Osteocyte (in vitro differentiated cells): ENCODE results near the gene ICOS. TPM values are rescaled to one million over a fixed set of nuclear protein-coding genes. Genes with fewer than 3 reads are reported as not detected.

Source experiments
- DNase-seq: peaks from one replicate; pipeline ENCODE4 v3.0.0; 2021; ENCODE audit warnings: mixed read lengths; ENCODE audit not compliant: unreplicated experiment; ENCODE audit errors: extremely low spot score
- H3K27ac Mint-ChIP-seq: one replicate; pipeline ENCODE4 v1.8.0; 2021; ENCODE audit warnings: mild to moderate bottlenecking, mixed read lengths; ENCODE audit not compliant: unreplicated experiment
- H3K27me3 Mint-ChIP-seq: one replicate; pipeline ENCODE4 v1.8.0; 2021; ENCODE audit warnings: mixed read lengths; ENCODE audit not compliant: unreplicated experiment
- H3K36me3 Mint-ChIP-seq: one replicate; pipeline ENCODE4 v1.8.0; 2021; ENCODE audit warnings: mixed read lengths; ENCODE audit not compliant: unreplicated experiment
- H3K4me1 Mint-ChIP-seq: one replicate; pipeline ENCODE4 v1.8.0; 2021; ENCODE audit warnings: mixed read lengths; ENCODE audit not compliant: unreplicated experiment
- H3K4me3 Mint-ChIP-seq: one replicate; pipeline ENCODE4 v1.8.0; 2021; ENCODE audit warnings: mild to moderate bottlenecking, moderate library complexity, mixed read lengths; ENCODE audit not compliant: unreplicated experiment
- H3K9me3 Mint-ChIP-seq: one replicate; pipeline ENCODE4 v1.8.0; 2021; ENCODE audit warnings: mixed read lengths; ENCODE audit not compliant: unreplicated experiment
- CTCF ChIP-seq: fragments of 200-600 bp; sonication (generic); IDR thresholded peaks from 2 replicates; pipeline ENCODE4 v1.5.0; 2021; ENCODE audit warnings: antibody characterized with exemption, mild to moderate bottlenecking, moderate library complexity
- total RNA-seq: library from RNA; stranded (reverse); gene quantifications from 2 replicates; pipeline ENCODE4 v1.2.1, GENCODE V29; 2021

The ICOS gene
- total RNA-seq, 1 donor from 2014 or later = not detected

DNA sequence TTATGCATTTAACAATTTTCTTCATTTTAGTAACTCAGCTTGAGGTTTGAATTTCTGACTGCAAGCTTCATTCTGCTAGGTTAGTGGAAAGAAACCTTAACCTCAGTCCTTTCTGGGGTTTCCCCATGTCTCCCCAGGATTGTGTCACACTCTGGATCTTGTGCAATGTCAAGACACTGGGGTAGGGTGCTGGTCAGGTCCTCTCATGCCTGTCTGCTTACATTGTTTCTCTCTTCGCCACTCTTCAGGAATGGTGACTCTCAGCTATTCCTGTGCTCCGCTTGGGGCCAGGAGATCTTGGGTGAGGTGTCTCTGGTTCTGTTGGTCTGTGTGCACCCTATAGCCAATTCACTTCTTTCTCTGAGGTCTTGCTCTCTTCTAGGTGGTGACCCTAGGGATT, 45.1 kb upstream of the ICOS start:
- no peak for TF ChIP-seq CTCF
- Mint-ChIP-seq H3K4me1 (peaks cover 11% of the 10 kb centered on the region), H3K36me3 (no peaks in the 10 kb centered on the region), H3K27me3 (no peaks in the 10 kb centered on the region), H3K27ac (no peak overlapping the region), H3K4me3 (no peak overlapping the region), H3K9me3 (peaks cover 8% of the 10 kb centered on the region)
- no peak for DNase-seq

GRCh38 chr2:203892207-203892606, 44.4 kb upstream of the ICOS start:
- DNase-seq = no peak
- no peak for TF ChIP-seq CTCF
- Mint-ChIP-seq H3K4me3 (no peak overlapping the region), H3K36me3 (no peaks in the 10 kb centered on the region), H3K4me1 (peaks cover 10% of the 10 kb centered on the region), H3K9me3 (peaks cover 8% of the 10 kb centered on the region), H3K27ac (no peak overlapping the region), H3K27me3 (peaks cover 5% of the 10 kb centered on the region)

DNA sequence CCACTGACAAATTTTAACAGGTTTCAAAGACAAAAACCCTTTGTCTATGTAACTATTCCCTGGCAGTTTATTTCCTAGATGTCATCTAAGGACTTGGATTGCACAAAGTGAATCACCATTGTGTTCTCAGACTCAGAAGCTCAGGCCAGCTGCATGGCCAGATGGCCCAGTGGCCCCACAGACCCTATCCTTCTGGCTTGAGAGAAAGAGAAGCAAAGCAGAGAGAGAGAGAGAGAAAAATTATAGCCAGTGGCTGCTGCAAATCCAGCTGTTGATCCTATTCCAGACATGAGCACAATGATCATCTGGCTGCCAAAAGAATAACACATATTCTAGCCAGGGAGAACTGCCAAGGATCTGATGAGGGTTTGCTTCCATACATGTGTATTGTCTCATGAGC, 43.2 kb upstream of the ICOS start:
- Mint-ChIP-seq H3K36me3 (no peaks in the 10 kb centered on the region), H3K9me3 (peaks cover 8% of the 10 kb centered on the region), H3K27ac (no peak overlapping the region), H3K4me1 (peaks cover 6% of the 10 kb centered on the region), H3K4me3 (no peak overlapping the region), H3K27me3 (peaks cover 8% of the 10 kb centered on the region)
- DNase-seq = no peak
- TF ChIP-seq CTCF = no peak

GRCh38 chr2:203893840-203894239, 42.7 kb upstream of the ICOS start:
- Mint-ChIP-seq H3K9me3 (peaks cover 8% of the 10 kb centered on the region), H3K4me3 (no peak overlapping the region), H3K27me3 (peaks cover 10% of the 10 kb centered on the region), H3K27ac (no peak overlapping the region), H3K4me1 (peaks cover 6% of the 10 kb centered on the region), H3K36me3 (no peaks in the 10 kb centered on the region)
- no peak for TF ChIP-seq CTCF
- no peak for DNase-seq

DNA sequence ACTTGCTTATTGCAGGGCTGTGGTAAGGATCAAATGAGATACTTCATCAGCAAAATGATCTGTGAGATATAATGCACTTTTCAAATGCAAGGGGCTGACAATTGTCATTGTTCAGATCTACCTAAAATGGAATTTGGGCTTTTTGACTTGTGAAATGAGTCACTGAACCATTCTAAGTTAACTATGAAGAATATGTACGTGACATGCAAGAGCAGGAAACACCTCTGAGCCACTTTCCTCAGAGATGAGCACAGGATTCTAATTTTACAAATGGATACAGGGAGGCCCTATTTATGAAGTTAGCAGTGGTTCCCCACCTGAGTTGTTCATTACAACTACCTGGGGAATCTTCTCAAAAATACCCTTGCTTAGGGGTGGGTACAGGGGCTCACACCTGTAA, 42.3 kb upstream of the ICOS start:
- DNase-seq = no peak
- H3K4me1 Mint-ChIP-seq = peaks cover 6% of the 10 kb centered on the region
- TF ChIP-seq CTCF = no peak
- no peaks in the 10 kb centered on the region for H3K36me3 Mint-ChIP-seq
- H3K9me3 Mint-ChIP-seq = peaks cover 8% of the 10 kb centered on the region
- H3K27me3 Mint-ChIP-seq = peaks cover 12% of the 10 kb centered on the region
- H3K4me3 Mint-ChIP-seq = no peak overlapping the region
- H3K27ac Mint-ChIP-seq = no peak overlapping the region
